Tracheal epithelial cell (primary cell): Measurements from ENCODE around the gene STAP2. TPM values are rescaled to one million over a fixed set of nuclear protein-coding genes. Genes with fewer than 3 reads are reported as not detected.

ENCODE experiments used
- total RNA-seq: library from RNA; depleted of rRNA; stranded (reverse); fragments of >200 nt; gene quantifications from 2 replicates; pipeline ENCODE4 v1.2.1, GENCODE V29; 2014

The STAP2 gene
- 76.3 and 95.2 TPM in 2 replicates for total RNA-seq

GRCh38 chr19:4338441-4339355, at the start of gene STAP2:
Gene STAP2 (minus strand): TSS chr19:4338827. CDS start chr19:4338753, 74 bp downstream.

GRCh38 chr19:4343370-4344307, 5.0 kb upstream of the STAP2 start, which contains the start of gene MPND:
Gene MPND (plus strand): TSS chr19:4343562. CDS start chr19:4343594, 32 bp downstream.

GRCh38 chr19:4304538-4305256, 33.9 kb downstream of the STAP2 start, which contains the start of gene FSD1:
Gene FSD1 (plus strand): TSS chr19:4304598. CDS start chr19:4304747, 149 bp downstream.

GRCh38 chr19:4302243-4302640, 36.4 kb downstream of the STAP2 start, which contains the start of gene TMIGD2:
Gene TMIGD2 (minus strand): TSS chr19:4302389. CDS start chr19:4302385, 4 bp downstream.

GRCh38 chr19:4278419-4279266, 60.0 kb downstream of the STAP2 start, which contains the start of gene SHD:
Gene SHD (plus strand): TSS chr19:4279266. CDS start chr19:4280064, 798 bp downstream.

Other genes with a start within 250 kb of the STAP2 start
- 155 and 173 TPM in 2 replicates for gene MAP2K2, start 214.7 kb downstream of the STAP2 start, total RNA-seq
- gene CREB3L3, start 185.2 kb downstream of the STAP2 start, total RNA-seq: not detected in 2 replicates
- gene SIRT6, start 156.3 kb downstream of the STAP2 start, total RNA-seq: 9.0 and 28.0 TPM in 2 replicates
- gene ANKRD24, start 156.1 kb downstream of the STAP2 start, total RNA-seq: 0.72 TPM in 1 of 2 replicates, not detected in the other
- gene EBI3, start 109.3 kb downstream of the STAP2 start, total RNA-seq: 0.96 TPM in 1 of 2 replicates, not detected in the other
- gene YJU2, start 91.7 kb downstream of the STAP2 start, total RNA-seq: 18.5 and 20.2 TPM in 2 replicates
- not detected in 2 replicates for gene SHD, start 59.6 kb downstream of the STAP2 start, total RNA-seq
- not detected in 2 replicates for gene TMIGD2, start 36.4 kb downstream of the STAP2 start, total RNA-seq
- gene FSD1, start 34.2 kb downstream of the STAP2 start, total RNA-seq: 1.9 TPM in 1 of 2 replicates, not detected in the other
- 2.8 and 4.3 TPM in 2 replicates for gene MPND, start 4.7 kb upstream of the STAP2 start, total RNA-seq
- gene SH3GL1, start 61.7 kb upstream of the STAP2 start, total RNA-seq: 34.3 and 43.9 TPM in 2 replicates
- gene CHAF1A, start 63.8 kb upstream of the STAP2 start, total RNA-seq: 3.9 and 4.5 TPM in 2 replicates
- gene UBXN6, start 119.0 kb upstream of the STAP2 start, total RNA-seq: 95.7 and 106 TPM in 2 replicates
- gene HDGFL2, start 133.5 kb upstream of the STAP2 start, total RNA-seq: 25.8 and 34.9 TPM in 2 replicates
- 1.7 and 8.7 TPM in 2 replicates for gene PLIN4, start 179.7 kb upstream of the STAP2 start, total RNA-seq
- 0.96 TPM in 1 of 2 replicates, not detected in the other for gene PLIN5, start 196.4 kb upstream of the STAP2 start, total RNA-seq
- gene LRG1, start 201.2 kb upstream of the STAP2 start, total RNA-seq: 0.72 TPM in 1 of 2 replicates, not detected in the other
- gene SEMA6B, start 220.9 kb upstream of the STAP2 start, total RNA-seq: under 0.01 and 0.24 TPM in 2 replicates